C4-2B (cell line): ENCODE results near the gene OSER1.

Experiments used
- CTCF ChIP-seq: fragments of 450-650 bp; conservative IDR thresholded peaks from 2 replicates; pipeline ENCODE4 v1.5.1; 2017; ENCODE audit warnings: mild to moderate bottlenecking
- ZFX ChIP-seq: fragments of 450-650 bp; IDR thresholded peaks from 2 replicates; pipeline ENCODE4 v1.6.1; 2017

- TF ChIP-seq CTCF (no peak), ZFX (no peak)
These were observed 9.6 kb downstream of the OSER1 start for GRCh38 chr20:44200983-44201382.
